Measurements from ENCODE around the gene ENTR1. TPM values are rescaled to one million over a fixed set of nuclear protein-coding genes. Genes with fewer than 3 reads are reported as not detected.

Gene ENTR1
- total and polyA plus RNA-seq, 2 of the 13 experiments (the other 11 are each of a cell fraction or from before 2014, with no cell fraction given) = 70.1 to 76.4 TPM

DNA sequence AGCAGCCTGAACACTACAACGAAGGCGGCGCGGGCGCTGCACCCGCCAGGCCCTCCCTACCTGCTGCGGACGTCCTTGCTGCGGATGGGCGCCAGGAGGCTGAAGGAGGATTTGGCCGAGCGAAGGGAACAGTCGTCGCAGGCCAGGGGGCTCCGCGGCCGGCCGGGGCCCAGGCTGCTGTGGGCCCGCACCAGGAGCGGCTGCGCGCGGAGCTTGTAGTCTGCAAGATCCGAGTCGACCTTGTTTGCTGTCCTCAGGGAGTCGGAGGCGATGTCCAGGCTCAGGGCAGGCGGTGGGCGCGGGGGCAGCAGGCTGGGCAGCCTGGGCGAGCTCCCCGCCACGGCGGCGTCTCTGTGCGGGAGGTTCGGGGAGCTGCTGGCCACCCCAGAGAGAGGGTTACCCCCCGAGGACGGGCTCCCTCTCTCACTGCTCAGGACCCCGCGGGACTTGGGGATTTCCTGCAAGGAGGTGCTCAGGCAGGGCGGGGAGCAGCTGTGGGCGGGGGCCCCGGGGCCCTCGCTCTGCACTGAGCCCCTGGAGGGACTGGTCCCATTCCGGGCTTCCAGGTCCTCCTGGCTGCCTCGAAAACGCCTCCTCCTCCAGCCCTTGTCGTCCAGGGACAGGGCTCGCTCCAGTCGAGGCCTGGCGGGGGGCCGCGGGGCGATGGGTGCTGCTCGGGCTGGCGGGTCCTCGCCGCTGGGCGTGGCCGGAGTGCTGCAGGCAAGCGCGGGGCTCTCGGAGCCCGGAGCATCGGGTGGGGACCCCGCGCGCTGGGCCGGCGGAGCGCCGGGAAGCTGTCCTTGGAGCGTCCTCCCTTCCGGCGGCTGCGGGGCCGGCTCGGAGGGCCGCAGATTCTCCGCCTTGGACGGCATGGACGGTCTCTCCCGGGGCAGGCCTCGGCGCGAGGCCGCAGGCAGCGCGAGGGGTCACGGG is 28.4 kb upstream of the ENTR1 start:
- no peaks in the 10 kb centered on the region for H3K9me3 ChIP-seq (ENCODE audit: low read length)
- under 1% methylated on average over 17 of the region's 91 CpGs for WGBS (ENCODE audit: low lambda C conversion rate)
- intact Hi-C loops (cut with micrococcal nuclease; ENCODE audit: unreplicated experiment) (no loop called here), in situ Hi-C loops (cut with HindIII; ENCODE audit: extremely low pct_ligation_motif_present, low pct_unique_long_range_greater_than_20kb) (no loop called here)
- no peaks in the 10 kb centered on the region; a peak in 1 of 5 replicates for H3K27me3 ChIP-seq (ENCODE audit: control insufficient read depth in 1 of 2, insufficient read depth in 2 of 2, low read length in 2 of 2)
- peaks cover 4 to 25% of the 10 kb centered on the region in 2 experiments; a peak in 4 of 5 replicates for H3K36me3 ChIP-seq (replicated peaks in 1 of 2; ENCODE audit: control insufficient read depth in 1 of 2, insufficient read depth in 2 of 2, low read length in 2 of 2)
- peak overlapping the region; percentile 59 for H3K27ac ChIP-seq (ENCODE audit: extremely low read length, insufficient read depth, low read length)
- ChIA-PET CTCF (ENCODE audit: low intra/inter-chr PET ratio, low total read pairs) (no interaction called here), POLR2A (no interaction called here)
- peak overlapping the region; percentile 84 for H3K4me2 ChIP-seq (ENCODE audit: low read depth, low read length)
- FAIRE-seq = no peak
- H3K4me3 ChIP-seq (replicated peaks in 1 of 3; ENCODE audit: insufficient read depth in 1 of 3, low read depth in 2 of 3, low read length in 3 of 3) = peak overlapping the region; percentile 89 to 92 (median 89)
- BruUV-seq (replicated peaks) = no TSS peak
- ATAC-seq = peak; percentile 47
- H3K9ac ChIP-seq (ENCODE audit: insufficient read depth, low read depth, low read length) = peak overlapping the region; percentile 85
- no peak for DNase-seq (ENCODE audit: low spot score)
- H4K20me1 ChIP-seq (ENCODE audit: insufficient read depth, low read length) = peaks cover 7% of the 10 kb centered on the region; the same call in 1 of the 2 replicates
- H3K79me2 ChIP-seq (ENCODE audit: insufficient read depth, low read length) = peaks cover 26% of the 10 kb centered on the region
- peaks cover 46% of the 10 kb centered on the region for H3K4me1 ChIP-seq (ENCODE audit: insufficient read depth, low read length)
- H2AFZ ChIP-seq (ENCODE audit: low read length) = no peak overlapping the region
- TF ChIP-seq ZNF777 (CRISPR knock-in tag; IDR thresholded peaks at IDR 0.05) = peak; percentile 83; the same call in 1 of the 2 replicates
- TF ChIP-seq, protein P1, sequence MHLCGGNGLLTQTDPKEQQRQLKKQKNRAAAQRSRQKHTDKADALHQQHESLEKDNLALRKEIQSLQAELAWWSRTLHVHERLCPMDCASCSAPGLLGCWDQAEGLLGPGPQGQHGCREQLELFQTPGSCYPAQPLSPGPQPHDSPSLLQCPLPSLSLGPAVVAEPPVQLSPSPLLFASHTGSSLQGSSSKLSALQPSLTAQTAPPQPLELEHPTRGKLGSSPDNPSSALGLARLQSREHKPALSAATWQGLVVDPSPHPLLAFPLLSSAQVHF (CRISPR knock-in tag; IDR thresholded peaks at IDR 0.05) = 0 out of 2 replicates have a peak, but pooled peaks have one; percentile 45
- TF ChIP-seq DNMT1 (CRISPR knock-in tag; IDR thresholded peaks at IDR 0.05) = no peak
- TF ChIP-seq ZNF558 (CRISPR knock-in tag; IDR thresholded peaks at IDR 0.05; ENCODE audit: borderline replicate concordance) = 0 out of 2 replicates have a peak, but pooled peaks have one; percentile 57
- TF ChIP-seq ZSCAN30 (CRISPR knock-in tag; IDR thresholded peaks at IDR 0.05) = no peak
- TF ChIP-seq, protein P2, sequence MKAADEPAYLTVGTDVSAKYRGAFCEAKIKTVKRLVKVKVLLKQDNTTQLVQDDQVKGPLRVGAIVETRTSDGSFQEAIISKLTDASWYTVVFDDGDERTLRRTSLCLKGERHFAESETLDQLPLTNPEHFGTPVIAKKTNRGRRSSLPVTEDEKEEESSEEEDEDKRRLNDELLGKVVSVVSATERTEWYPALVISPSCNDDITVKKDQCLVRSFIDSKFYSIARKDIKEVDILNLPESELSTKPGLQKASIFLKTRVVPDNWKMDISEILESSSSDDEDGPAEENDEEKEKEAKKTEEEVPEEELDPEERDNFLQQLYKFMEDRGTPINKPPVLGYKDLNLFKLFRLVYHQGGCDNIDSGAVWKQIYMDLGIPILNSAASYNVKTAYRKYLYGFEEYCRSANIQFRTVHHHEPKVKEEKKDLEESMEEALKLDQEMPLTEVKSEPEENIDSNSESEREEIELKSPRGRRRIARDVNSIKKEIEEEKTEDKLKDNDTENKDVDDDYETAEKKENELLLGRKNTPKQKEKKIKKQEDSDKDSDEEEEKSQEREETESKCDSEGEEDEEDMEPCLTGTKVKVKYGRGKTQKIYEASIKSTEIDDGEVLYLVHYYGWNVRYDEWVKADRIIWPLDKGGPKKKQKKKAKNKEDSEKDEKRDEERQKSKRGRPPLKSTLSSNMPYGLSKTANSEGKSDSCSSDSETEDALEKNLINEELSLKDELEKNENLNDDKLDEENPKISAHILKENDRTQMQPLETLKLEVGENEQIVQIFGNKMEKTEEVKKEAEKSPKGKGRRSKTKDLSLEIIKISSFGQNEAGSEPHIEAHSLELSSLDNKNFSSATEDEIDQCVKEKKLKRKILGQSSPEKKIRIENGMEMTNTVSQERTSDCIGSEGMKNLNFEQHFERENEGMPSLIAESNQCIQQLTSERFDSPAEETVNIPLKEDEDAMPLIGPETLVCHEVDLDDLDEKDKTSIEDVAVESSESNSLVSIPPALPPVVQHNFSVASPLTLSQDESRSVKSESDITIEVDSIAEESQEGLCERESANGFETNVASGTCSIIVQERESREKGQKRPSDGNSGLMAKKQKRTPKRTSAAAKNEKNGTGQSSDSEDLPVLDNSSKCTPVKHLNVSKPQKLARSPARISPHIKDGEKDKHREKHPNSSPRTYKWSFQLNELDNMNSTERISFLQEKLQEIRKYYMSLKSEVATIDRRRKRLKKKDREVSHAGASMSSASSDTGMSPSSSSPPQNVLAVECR (CRISPR knock-in tag; IDR thresholded peaks at IDR 0.05; ENCODE audit: borderline replicate concordance) = peak; percentile 29; the same call in 1 of the 2 replicates
- no peak; the same call in 1 of the 2 replicates for TF ChIP-seq FOXC1 (CRISPR knock-in tag; IDR thresholded peaks at IDR 0.05; ENCODE audit: borderline replicate concordance)
- TF ChIP-seq, protein P3, sequence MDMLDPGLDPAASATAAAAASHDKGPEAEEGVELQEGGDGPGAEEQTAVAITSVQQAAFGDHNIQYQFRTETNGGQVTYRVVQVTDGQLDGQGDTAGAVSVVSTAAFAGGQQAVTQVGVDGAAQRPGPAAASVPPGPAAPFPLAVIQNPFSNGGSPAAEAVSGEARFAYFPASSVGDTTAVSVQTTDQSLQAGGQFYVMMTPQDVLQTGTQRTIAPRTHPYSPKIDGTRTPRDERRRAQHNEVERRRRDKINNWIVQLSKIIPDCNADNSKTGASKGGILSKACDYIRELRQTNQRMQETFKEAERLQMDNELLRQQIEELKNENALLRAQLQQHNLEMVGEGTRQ (IDR thresholded peaks at IDR 0.05; ENCODE audit: low read depth, low read length) = no peak
- TF ChIP-seq, protein P3 (CRISPR knock-in tag; IDR thresholded peaks at IDR 0.05; ENCODE audit: borderline replicate concordance) = no peak
- TF ChIP-seq, protein P4, sequence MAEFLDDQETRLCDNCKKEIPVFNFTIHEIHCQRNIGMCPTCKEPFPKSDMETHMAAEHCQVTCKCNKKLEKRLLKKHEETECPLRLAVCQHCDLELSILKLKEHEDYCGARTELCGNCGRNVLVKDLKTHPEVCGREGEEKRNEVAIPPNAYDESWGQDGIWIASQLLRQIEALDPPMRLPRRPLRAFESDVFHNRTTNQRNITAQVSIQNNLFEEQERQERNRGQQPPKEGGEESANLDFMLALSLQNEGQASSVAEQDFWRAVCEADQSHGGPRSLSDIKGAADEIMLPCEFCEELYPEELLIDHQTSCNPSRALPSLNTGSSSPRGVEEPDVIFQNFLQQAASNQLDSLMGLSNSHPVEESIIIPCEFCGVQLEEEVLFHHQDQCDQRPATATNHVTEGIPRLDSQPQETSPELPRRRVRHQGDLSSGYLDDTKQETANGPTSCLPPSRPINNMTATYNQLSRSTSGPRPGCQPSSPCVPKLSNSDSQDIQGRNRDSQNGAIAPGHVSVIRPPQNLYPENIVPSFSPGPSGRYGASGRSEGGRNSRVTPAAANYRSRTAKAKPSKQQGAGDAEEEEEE (CRISPR knock-in tag; IDR thresholded peaks at IDR 0.05; ENCODE audit: borderline replicate concordance) = no peak
- no peak for TF ChIP-seq SMAD1 (CRISPR knock-in tag; IDR thresholded peaks at IDR 0.05; ENCODE audit: borderline replicate concordance, low read depth)

All from HepG2 (cell line).